Measurements from ENCODE around the gene TRPM3. TPM values are rescaled to one million over a fixed set of nuclear protein-coding genes. Genes with fewer than 3 reads are reported as not detected.

TRPM3 gene
- total RNA-seq, 1 donor: 0.72 TPM

DNA sequence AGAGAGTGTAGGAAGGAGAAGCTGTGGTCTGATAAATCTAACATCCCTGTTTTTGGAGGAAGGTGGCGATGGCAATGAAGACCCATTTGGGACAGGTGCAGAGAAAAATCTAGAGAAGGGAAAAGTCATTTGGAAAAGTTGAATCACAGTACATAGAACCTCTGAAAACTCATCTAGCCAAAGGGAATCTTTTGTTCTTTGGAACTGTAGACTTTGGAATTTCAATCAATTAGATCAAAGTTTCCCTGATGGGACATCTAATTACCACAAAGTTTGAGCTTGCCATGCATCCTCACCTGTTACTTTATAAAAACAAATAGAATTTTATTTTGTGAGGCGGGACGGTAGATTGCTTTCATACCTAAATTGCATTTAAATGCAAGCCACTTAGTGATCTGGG is 294.9 kb downstream of the TRPM3 start:
- Histone ChIP-seq H3K79me2 (ENCODE audit: insufficient read depth, low read length) (no peaks in the 10 kb centered on the region), H4K20me1 (ENCODE audit: insufficient read depth, low read length) (no peaks in the 10 kb centered on the region), H3K27ac (ENCODE audit: low read depth, low read length) (no peak overlapping the region), H3K4me3 (ENCODE audit: insufficient read depth, low read length) (no peak overlapping the region), H3K27me3 (ENCODE audit: insufficient read depth, low read length) (no peaks in the 10 kb centered on the region), H2AFZ (ENCODE audit: low read length) (no peak overlapping the region), H3K4me2 (ENCODE audit: insufficient read depth, low read length) (no peak overlapping the region), H3K36me3 (ENCODE audit: insufficient read depth, low read length) (no peaks in the 10 kb centered on the region), H3K4me1 (ENCODE audit: insufficient read depth, low read length) (no peaks in the 10 kb centered on the region), H3K9me3 (ENCODE audit: low read depth, low read length) (no peaks in the 10 kb centered on the region)
- TF ChIP-seq, protein P1, sequence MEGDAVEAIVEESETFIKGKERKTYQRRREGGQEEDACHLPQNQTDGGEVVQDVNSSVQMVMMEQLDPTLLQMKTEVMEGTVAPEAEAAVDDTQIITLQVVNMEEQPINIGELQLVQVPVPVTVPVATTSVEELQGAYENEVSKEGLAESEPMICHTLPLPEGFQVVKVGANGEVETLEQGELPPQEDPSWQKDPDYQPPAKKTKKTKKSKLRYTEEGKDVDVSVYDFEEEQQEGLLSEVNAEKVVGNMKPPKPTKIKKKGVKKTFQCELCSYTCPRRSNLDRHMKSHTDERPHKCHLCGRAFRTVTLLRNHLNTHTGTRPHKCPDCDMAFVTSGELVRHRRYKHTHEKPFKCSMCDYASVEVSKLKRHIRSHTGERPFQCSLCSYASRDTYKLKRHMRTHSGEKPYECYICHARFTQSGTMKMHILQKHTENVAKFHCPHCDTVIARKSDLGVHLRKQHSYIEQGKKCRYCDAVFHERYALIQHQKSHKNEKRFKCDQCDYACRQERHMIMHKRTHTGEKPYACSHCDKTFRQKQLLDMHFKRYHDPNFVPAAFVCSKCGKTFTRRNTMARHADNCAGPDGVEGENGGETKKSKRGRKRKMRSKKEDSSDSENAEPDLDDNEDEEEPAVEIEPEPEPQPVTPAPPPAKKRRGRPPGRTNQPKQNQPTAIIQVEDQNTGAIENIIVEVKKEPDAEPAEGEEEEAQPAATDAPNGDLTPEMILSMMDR (IDR thresholded peaks at IDR 0.05; ENCODE audit: extremely low read depth, low read depth, low read length): no peak
- no peak for DNase-seq (ENCODE audit: insufficient read length, low spot score, missing footprints)

DNA sequence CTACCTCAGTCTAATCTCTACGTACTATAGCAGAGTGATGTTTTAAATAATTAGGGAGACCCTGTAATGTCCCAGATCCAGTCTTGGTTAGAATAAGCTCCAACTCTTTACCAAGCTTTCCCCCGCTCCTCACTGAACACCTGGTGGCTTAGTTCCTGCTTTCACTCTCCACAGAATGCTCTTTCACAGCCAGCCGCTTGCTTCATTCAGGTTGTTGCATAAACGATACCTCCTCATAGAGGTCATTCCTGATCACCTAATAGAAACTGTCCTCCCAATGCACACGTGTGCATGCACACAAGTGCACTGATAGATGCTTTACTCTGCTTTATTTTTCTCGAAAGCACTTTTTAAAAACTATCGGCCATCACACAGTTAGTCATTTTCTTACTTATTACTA is 298.1 kb downstream of the TRPM3 start:
- Histone ChIP-seq H2AFZ (ENCODE audit: low read length) (no peak overlapping the region), H3K4me1 (ENCODE audit: insufficient read depth, low read length) (no peaks in the 10 kb centered on the region), H3K27me3 (ENCODE audit: insufficient read depth, low read length) (no peaks in the 10 kb centered on the region), H3K36me3 (ENCODE audit: insufficient read depth, low read length) (no peaks in the 10 kb centered on the region), H4K20me1 (ENCODE audit: insufficient read depth, low read length) (no peaks in the 10 kb centered on the region), H3K79me2 (ENCODE audit: insufficient read depth, low read length) (no peaks in the 10 kb centered on the region), H3K9me3 (ENCODE audit: low read depth, low read length) (no peaks in the 10 kb centered on the region), H3K4me3 (ENCODE audit: insufficient read depth, low read length) (no peak overlapping the region), H3K4me2 (ENCODE audit: insufficient read depth, low read length) (no peak overlapping the region), H3K27ac (ENCODE audit: low read depth, low read length) (no peak overlapping the region)
- no peak for DNase-seq (ENCODE audit: insufficient read length, low spot score, missing footprints)
- TF ChIP-seq, protein P1 (IDR thresholded peaks at IDR 0.05; ENCODE audit: extremely low read depth, low read depth, low read length): no peak

DNA sequence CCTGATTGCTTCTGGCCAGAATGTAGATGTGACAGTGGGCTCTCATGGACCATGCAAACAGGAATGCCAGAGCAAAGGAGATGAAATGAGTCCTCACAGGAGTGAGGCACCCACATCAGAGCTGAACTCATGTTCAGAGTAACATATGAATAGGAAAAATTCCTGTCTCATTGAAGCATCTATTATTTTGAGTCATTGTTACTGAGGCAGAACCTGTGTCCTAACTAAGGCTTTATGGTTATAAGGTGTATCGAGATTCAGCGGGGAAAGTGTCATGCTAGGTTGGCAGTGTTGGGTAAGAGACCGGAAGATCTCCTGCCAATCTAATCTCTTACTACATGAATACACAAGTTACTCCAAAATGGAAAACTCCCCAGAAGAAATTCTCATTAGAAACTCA is 304.1 kb downstream of the TRPM3 start:
- DNase-seq (ENCODE audit: insufficient read length, low spot score, missing footprints): no peak
- Histone ChIP-seq H2AFZ (ENCODE audit: low read length) (no peak overlapping the region), H4K20me1 (ENCODE audit: insufficient read depth, low read length) (no peaks in the 10 kb centered on the region), H3K79me2 (ENCODE audit: insufficient read depth, low read length) (no peaks in the 10 kb centered on the region), H3K9me3 (ENCODE audit: low read depth, low read length) (no peaks in the 10 kb centered on the region), H3K36me3 (ENCODE audit: insufficient read depth, low read length) (no peaks in the 10 kb centered on the region), H3K4me1 (ENCODE audit: insufficient read depth, low read length) (no peaks in the 10 kb centered on the region), H3K4me2 (ENCODE audit: insufficient read depth, low read length) (no peak overlapping the region), H3K4me3 (ENCODE audit: insufficient read depth, low read length) (no peak overlapping the region), H3K27me3 (ENCODE audit: insufficient read depth, low read length) (no peaks in the 10 kb centered on the region), H3K27ac (ENCODE audit: low read depth, low read length) (no peak overlapping the region)
- TF ChIP-seq, protein P1 (IDR thresholded peaks at IDR 0.05; ENCODE audit: extremely low read depth, low read depth, low read length): no peak

DNA sequence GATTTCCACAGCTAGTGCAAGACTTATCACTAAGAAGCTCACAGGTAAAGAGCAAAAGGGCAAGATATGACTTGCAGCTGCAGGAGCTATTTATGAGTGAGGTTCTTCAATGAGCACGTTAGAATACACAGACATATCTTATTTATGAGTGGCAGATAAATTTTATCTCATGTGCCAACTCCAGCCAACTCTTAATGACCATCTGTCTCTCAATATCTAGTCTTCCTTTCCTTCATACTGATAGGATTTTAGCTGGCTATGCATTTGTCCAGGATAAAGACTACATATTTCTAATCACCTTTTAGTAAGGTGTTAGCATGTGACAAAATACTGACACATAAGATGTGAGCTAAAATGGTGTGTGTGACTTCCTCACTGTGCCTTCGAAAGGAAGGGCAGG is 304.5 kb downstream of the TRPM3 start:
- no peak for DNase-seq (ENCODE audit: insufficient read length, low spot score, missing footprints)
- Histone ChIP-seq H3K4me3 (ENCODE audit: insufficient read depth, low read length) (no peak overlapping the region), H3K36me3 (ENCODE audit: insufficient read depth, low read length) (no peaks in the 10 kb centered on the region), H3K27ac (ENCODE audit: low read depth, low read length) (no peak overlapping the region), H2AFZ (ENCODE audit: low read length) (no peak overlapping the region), H4K20me1 (ENCODE audit: insufficient read depth, low read length) (no peaks in the 10 kb centered on the region), H3K9me3 (ENCODE audit: low read depth, low read length) (no peaks in the 10 kb centered on the region), H3K79me2 (ENCODE audit: insufficient read depth, low read length) (no peaks in the 10 kb centered on the region), H3K4me2 (ENCODE audit: insufficient read depth, low read length) (no peak overlapping the region), H3K4me1 (ENCODE audit: insufficient read depth, low read length) (no peaks in the 10 kb centered on the region), H3K27me3 (ENCODE audit: insufficient read depth, low read length) (no peaks in the 10 kb centered on the region)
- TF ChIP-seq, protein P1 (IDR thresholded peaks at IDR 0.05; ENCODE audit: extremely low read depth, low read depth, low read length): no peak
